Measurements from ENCODE around the gene RPTN.
"Not testable (repeated sequence)": the region's sequence is repeated elsewhere in the genome, so short reads cannot be mapped to it uniquely, and the experiment has no call there.

The RPTN gene

DNA sequence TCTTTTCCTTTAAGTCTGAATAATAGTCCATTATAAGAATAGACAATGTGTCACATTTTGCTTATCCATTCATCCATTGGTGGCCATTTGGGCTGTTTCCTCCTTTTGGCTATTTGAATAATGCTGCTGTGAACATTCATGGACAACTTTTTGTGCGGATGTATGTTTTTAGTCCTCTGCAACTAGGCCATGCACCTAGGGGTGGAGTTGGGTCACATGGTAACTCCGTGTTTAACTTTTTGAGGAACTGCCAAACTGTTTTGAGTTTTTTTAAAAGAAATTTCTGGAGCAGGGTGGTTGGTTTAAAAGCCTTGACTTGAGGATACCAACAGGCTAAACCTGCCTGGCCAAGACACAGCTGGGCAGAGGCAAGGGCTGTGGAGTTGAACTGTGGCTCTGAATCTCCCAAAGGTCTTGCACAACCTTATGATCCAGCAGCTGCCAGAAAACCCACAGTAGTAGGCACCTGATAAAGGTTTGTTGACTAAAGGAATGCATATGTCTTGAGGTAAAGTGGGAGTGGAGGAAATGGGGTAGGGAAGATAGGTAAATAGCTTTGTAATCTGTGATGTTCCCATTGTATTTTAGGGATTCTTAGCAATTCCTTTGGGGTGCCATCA is 5.6 kb upstream of the RPTN start:
- DNase-seq = no peak

DNA sequence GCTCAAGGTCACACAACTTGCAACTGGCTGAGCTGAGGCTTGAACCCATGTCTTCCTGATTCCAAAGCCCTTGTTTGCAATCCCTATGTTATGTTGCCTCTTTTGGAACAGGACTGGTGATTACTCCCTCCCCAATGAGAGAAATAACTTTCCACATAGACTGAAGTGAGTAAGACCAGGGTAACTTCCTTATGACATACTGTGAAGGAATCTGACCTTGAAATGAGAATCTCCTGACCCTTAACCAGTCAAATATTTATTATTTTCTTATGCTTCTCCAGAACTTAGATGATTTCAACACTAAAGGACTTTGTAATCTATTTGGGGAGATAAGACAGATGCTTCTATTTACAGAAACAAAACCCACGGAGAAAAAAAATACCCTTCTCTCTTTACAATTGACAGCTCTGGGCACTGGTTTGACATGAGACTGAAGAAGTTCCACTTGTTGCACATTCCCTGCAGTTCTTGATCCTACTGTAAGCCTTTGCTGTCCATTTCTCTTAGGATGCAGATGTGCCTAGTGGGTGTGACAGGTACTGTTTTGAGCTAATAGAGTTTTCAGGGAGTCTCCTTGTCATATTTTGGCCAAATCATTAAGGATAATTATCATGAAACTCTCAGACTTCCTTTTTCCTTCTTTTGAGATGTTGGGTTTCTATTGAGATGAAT is 3.9 kb upstream of the RPTN start:
- no peak for DNase-seq

DNA sequence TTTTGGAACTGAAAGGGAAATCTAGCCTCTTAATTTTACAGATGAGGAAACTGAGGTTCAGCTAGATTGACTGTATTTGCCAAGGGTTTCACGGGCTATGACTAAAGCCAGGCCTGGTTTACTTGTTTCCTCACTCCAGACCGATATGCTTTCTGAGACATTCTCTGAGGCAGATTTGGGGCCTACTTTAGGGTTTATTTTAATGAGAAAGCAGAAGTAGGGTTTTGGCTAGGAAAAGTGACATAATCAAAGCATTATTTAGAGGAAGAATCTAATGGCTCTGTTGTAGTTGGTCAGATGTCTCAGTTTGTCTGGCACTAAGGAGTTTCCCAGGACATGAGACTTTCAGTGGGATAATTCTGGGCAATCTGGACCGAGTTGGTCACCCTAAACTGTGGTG is 1.5 kb upstream of the RPTN start:
- DNase-seq = no peak

DNA sequence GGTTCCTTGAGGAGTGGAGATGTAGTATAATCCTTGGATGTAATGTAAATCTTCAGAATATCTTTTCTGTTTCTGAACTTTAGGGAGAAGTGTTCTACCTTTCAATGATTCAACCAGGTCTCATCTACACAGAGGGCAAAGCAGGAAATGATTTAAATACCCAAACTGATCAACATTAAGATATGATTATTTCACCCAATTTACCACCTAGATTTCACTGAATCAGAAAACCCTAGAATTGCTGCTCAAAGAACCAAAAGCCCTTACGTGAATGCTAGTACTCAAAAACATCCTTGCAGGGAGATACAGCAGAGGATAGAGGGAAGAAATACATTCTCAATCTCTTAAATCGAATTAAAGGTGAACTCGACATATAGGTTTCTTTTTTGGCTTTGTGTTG is 5.0 kb downstream of the RPTN start:
- DNase-seq = no peak

DNA sequence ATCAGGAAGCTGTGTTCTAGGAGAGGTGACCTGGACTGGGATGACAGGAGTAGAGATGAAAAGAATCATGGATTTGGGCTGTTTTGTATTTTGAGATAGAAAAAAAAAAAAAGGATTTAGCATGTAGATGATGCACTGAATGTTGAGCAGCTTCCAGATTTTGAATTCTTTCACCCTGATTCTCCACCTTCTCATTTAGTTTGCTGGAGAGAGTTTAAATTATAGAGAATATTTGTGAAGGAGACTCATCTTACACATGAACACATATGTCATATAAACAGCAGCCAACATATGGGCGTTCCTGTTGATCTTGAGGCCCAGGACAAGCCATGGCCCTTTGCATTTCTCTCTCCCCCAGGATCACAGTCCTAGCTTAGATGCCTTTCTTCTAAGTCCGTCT is 7.4 kb downstream of the RPTN start:
- DNase-seq = no peak

DNA sequence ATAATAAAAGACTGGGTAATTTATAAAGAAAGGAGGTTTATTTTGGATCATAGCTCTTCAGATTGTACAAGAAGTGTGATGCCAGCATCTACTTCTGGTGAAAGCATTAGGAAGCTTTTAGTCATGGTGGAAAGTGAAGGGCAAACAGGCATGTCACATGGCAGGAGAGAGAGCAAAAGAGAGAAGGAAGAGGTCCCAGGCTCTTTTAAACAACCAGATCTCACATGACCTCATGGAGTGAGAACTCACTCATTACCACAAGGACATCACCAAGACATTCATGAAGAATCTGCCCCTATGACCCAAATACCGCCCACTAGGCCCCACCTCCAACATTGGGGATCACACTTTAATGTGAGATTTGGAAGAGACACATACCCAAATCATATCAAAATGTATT is 10.0 kb downstream of the RPTN start:
- no peak for DNase-seq

DNA sequence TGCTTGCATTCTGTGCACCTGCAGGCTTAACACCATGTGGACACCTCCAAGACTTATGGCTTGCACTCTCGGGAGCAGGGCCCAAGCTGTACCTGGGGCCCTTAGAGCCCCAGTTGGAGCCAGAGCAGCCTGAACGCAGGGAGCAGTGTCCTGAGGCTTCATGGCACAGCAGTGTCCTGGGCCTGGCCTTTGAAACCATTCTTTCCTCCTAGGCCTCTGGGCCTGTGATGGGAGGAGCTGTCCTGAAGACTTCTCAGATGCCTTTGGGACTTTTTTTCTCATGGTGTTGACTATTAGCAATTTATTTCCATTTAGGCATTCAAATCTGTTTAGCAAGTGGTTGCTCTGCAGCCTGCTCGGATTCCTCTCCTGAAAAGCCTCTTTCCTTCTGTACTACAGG is 11.0 kb downstream of the RPTN start:
- no peak for DNase-seq

DNA sequence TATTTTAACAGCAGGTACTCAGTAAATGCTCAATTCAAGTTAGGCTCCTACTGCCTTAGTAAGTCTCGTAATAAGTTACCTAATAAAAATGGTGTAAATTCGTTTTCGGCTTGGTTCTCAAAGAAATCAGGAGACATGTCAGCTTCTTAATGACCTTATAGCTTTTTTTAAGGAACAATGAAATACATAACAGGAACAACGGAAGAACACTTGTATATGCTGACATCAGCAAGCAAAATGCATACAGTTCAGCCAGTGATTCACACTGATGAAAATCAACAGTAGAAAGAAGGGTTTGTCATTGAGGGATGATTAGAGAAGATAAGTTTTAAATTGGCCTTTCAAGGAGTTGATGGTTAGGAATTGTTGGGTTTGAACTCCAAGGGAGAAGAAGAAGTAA is 13.3 kb downstream of the RPTN start:
- DNase-seq = no peak

DNA sequence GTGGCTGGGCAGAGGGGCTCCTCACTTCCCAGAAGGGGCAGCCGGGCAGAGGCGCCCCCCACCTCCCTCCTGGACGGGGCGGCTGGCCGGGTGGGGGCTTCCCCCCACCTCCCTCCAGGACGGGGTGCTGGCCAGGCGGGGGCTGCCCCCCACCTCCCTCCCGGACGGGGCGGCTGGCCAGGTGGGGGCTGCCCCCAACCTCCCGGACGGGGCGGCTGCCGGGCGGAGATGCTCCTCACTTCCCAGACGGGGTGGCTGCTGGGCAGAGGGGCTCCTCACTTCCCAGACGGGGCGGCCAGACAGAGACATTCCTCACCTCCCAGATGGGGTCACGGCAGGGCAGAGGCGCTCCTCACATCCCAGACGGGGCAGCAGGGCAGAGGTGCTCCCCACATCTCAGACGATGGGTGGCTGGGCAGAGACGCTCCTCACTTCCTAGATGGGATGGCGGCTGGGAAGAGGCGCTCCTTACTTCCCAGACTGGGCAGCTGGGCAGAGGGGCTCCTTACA is 14.3 kb downstream of the RPTN start:
- not testable (repeated sequence) for DNase-seq

DNA sequence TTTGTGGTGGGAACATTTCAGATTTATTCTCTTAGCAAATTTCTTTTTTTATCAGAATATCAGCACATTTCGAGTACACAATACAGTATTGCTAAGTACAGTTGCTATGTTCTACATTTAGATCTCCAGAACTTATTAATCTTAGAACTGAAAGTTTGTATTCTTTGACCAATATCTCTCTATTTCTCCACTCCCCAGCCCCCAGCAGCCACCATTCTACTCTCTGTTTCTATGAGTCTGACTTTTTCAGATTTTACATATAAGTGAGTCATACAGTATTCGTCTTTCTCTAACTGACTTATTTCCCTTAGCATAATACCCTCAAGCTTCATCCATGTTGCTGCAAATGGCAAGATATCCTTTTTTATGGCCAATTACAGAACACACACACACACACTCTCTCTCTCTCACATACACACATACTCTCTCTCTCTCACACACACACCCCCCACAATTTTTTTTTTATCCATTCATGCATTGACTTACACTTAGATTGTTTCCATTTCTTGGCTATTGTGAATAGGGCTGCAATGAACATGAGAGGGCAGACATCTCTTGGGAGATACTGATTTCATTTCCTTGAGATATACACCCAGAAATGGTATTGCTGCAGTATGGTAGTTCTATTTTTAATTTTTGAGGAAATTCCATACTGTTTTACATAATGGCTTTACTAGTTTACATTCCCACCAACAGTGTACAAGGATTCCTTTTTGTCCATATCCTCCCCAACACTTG is 15.7 kb downstream of the RPTN start:
- no peak for DNase-seq

DNA sequence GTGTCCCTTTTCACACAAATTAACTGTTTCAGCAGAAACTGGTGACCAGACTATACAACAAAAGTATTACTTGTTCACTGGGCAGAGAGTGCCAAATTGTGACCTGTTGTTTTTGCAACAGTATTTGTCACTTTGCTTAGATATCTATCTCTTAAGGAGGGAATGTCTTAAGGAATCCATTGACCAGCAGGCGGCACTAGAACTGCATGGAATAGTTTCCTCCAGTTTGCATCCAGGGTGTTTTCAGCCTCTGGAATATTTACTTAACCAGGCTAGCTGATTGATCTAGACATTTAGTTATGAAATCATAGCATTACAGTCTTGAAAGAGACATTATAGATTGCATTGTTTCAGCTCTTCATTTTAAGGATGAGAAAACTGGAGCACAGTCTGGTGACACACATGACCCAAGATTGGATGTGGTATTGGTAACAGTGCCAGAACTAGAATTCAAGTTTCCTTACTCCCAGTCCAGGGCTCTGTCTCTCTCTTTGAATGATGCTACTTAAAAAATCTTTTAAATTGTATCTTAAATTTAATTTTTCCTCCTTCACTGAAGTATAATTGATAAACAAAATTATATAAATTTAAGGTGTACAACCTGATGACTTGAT is 16.9 kb downstream of the RPTN start:
- DNase-seq = peak; percentile 33 to 65

DNA sequence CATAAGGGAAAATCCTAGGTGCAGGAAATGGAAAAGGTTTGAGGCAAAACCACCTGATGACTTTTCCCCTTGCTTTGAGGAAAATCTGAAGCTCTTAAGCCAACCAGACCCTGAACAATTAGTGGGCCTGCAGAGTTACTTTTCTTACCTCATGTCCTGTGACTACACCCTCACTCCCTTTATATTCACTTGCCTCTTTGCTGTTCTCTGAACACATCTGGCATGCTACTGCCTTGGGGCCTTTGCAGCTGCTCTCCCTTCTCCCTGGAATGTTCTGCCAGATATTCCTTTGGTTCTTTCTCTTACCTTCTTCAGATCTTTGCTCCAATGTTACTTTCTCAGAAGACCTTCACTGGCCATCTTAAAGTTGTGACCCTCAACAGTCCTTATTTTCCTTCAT is 21.8 kb downstream of the RPTN start:
- no peak for DNase-seq

DNA sequence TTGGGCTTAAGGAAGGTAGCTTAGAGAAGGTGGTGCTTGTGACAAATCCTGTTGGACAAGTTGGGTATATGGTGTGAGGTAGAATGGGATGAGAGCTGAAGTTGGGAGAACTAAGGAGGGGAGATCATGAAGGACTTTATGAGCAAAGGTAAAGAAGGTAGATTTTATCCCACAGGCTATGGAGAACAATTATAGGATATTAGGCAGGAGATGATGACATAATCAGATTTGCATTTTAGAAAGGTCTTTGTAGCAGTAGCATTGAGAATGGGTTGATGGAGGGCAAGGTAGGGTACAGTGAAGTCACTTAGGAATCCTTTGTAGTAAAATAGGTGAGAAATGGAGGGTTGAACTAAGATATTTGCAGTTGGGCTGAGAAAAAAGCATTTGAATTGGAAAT is 28.8 kb downstream of the RPTN start:
- no peak for DNase-seq

DNA sequence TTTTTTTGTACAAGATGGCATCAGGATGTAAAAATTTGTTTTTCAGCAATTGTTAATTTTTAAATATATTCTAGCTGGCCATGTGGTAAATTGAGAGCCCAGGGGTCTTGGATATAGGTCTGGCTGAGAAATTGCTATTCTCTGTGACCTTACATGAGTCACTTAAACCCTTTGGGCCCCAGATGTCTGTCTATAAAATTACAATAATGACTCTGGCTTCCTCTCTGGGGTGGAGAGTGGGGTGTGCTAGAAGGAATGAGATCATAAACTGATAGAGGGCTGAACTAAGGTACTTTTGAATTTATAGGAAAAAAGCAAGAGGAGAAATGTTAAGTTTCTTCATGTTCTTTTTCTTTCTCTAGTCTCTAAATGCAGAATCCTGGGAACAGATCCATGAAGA is 31.4 kb downstream of the RPTN start:
- no peak for DNase-seq

DNA sequence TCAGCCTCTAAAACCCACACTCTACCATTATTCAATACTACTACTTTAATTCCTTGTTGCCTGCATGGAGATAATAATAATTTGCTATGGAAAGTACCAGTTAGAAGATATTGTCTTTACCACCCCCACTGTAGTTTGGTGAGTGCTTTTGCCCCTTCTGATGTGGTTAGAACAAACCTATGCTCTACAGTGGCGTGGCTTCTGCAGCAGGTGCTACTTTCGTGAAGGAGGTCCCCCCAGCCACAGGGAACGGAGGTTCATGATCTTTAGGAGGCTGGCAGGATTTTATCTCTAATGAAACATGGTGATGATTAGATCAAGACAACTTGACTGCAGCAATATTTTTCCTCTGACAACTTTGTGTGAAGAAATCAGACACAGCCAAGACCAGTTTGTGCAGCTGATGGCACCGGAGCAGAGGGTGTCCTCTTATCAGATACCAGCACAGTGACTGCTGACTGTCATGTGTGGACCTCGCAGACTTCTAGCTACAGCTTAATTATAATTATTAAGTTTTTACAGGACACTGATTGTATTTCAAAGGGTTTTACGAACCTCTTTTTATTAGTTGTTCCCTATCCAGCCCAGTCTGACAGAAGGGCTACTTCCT is 33.1 kb downstream of the RPTN start:
- DNase-seq = no peak

DNA sequence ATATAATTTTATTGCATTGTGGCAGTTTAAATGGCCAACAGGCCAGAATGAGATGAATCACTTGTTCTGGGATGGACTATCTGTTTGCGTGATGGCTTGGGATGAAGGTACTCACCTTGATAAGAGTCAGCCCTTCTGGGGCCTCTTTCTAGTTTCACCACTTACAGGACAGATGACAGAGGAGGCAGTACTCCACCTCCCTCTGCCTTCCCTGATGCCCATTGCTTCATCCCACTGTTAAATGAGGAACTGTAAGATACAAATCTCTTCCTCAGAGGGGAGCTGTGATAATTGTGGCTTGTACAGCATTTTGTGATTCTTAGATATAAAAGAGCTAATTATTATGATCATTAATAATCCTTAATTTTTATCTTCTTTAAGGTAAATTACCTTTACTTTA is 40.1 kb downstream of the RPTN start:
- DNase-seq = no peak

DNA sequence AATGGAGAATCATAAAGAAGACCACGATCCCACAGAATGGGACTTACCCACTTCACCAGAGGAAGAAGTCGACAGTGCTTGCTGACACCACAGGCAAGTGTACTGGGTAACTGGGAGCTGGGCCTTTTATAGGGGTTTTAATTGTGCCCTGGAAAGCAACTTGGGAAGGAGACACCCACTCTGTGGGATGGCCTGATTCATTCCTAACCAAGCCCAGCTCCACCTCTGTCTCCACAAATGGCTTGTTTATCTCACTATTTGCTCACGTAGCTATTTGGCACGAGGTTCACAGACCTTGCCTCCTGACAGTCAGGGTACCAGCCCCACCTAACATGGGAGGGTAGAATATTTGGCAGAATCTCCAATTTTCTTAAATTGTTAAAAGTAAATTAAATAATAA is 43.7 kb downstream of the RPTN start, which contains the start of gene TCHH:
Gene TCHH, minus strand, starts transcription at position 101 of the 400 bp plus-strand sequence. CDS start 1,364 bp downstream, outside the sequence.
- no peak for DNase-seq

DNA sequence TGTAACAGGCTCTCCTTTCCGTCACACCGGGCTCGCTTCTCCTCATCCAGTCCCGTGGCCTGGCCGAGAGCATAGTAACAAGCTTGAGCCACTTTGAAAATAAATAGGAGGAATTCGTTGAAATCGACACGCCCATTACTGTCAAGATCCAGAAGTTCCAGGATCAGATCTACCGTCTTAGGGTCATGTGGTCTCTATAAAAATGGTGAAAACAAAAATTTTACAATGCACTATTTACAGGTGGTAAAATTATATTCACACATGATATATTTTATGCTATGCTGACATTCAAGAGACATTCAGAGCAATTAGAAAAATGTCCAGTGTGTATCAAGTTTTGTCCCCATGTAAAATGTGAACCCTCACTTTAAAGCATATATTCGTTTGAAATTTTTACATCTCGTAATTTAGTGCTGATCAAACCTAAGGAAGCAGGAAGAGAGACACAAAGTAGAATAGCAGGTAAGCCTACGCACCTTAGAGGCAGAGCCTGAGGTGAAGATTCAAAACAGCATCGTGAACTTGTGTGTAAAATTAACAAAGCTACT is 46.1 kb downstream of the RPTN start:
- DNase-seq = no peak

DNA sequence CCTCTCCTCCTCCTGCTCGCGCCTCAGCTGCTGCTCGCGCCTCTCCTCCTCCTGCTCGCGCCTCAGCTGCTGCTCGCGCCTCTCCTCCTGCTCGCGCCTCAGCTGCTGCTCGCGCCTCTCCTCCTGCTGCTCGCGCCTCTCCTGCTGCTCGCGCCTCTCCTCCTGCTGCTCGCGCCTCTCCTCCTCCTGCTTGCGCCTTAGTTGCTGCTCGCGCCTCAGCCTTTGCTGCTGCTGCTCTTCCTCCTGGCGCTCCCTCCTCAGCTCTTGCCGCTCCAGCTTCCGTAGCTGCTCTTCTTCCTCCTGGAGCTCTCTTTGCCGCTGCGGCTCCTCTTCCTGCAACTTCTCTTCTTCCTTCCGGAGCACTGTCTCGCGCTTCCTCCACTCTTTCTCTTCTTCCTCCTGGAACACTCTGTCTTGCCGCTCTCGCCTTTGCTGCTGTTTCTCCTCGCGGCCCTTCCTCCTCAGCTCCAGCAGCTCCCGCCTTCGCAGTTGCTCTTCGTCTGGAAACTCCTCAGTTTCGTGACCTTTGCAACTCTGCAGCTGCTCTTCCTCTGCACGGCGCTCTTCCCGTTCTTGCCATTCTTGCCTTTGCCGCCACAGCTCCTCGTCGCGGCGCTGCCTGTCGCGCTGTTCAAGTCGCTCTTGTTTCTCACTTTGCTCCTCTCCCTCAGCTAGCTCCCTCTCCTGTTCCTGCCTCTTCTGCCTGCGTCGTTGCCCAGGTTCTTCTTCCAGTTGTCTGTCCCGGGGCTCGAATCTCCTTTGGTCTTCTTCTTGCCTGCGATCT is 46.7 kb downstream of the RPTN start:
- no peak for DNase-seq

DNA sequence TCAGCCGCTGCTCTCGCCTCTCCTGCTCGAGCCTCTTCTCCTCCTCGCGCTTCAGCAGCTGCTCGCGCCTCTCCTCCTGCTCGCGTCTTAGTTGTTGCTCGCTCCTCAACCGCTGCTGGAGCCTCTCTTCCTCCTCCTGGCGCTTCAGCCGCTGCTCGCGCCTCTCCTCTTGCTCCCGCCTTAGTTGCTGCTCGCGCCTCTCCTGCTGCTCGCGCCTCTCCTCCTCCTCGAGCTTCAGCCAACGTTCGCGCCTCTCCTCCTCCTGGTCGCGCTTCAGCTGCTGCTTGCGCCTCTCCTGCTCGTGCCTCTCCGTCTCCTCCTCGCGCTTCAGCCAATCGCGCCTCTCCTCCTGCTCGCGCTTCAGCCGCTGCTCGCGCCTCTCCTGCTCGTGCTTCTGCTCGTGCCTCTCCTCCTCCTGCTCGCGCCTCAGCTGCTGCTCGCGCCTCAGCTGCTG is 47.5 kb downstream of the RPTN start:
- peak in 1 of 2 experiments; percentile 21 for DNase-seq

DNA sequence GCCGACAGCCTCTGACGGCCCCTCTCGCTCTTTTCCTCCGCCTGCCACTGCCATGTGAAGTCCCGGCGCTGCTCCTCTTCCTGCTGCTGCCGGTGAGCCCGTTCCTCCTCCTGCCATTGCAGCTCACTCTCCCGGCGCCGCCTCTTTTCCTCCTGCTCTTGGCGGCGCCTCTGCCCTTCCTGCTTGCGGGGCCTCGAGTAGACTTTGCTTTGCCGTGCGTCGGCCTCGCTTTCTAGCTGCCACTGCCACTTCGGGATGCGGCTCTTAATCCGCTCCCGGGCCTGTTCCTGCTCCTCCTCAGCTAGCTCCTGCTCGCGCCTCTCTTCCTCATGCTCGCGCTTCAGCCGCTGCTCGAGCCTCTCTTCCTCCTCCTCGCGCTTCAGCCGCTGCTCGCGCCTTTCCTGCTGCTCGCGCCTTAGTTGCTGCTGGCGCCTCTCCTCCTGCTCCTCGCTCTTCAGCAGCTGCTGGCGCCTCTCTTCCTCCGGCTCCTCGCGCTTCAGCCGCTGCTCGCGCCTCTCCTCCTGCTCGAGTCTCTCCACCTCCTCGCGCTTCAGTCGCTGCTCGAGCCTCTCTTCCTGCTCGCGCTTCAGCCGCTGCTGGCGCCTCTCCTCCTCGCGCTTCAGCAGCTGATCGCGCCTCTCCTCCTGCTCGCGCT is 48.0 kb downstream of the RPTN start:
- DNase-seq = no peak

All from NCI-H446 (cell line).